C4-2B (cell line): ENCODE results near the gene SND1.

ENCODE experiments used
- CTCF ChIP-seq: fragments of 450-650 bp; conservative IDR thresholded peaks from 2 replicates; pipeline ENCODE4 v1.5.1; 2017; ENCODE audit warnings: mild to moderate bottlenecking
- ZFX ChIP-seq: fragments of 450-650 bp; IDR thresholded peaks from 2 replicates; pipeline ENCODE4 v1.6.1; 2017

- no peak for TF ChIP-seq CTCF
- TF ChIP-seq ZFX: no peak
Observed at GRCh38 chr7:127798023-127798422, 146.0 kb downstream of the SND1 start.
